ENCODE data around the gene SLITRK5. TPM values are rescaled to one million over a fixed set of nuclear protein-coding genes. Genes with fewer than 3 reads are reported as not detected.
A peak's percentile ranks its signal among the peaks of the same experiment; 100 is the strongest.

SLITRK5 gene, protein sequence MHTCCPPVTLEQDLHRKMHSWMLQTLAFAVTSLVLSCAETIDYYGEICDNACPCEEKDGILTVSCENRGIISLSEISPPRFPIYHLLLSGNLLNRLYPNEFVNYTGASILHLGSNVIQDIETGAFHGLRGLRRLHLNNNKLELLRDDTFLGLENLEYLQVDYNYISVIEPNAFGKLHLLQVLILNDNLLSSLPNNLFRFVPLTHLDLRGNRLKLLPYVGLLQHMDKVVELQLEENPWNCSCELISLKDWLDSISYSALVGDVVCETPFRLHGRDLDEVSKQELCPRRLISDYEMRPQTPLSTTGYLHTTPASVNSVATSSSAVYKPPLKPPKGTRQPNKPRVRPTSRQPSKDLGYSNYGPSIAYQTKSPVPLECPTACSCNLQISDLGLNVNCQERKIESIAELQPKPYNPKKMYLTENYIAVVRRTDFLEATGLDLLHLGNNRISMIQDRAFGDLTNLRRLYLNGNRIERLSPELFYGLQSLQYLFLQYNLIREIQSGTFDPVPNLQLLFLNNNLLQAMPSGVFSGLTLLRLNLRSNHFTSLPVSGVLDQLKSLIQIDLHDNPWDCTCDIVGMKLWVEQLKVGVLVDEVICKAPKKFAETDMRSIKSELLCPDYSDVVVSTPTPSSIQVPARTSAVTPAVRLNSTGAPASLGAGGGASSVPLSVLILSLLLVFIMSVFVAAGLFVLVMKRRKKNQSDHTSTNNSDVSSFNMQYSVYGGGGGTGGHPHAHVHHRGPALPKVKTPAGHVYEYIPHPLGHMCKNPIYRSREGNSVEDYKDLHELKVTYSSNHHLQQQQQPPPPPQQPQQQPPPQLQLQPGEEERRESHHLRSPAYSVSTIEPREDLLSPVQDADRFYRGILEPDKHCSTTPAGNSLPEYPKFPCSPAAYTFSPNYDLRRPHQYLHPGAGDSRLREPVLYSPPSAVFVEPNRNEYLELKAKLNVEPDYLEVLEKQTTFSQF
- total RNA-seq: 0.17 and 0.26 TPM in 2 replicates
- polyA plus RNA-seq: 0.09 TPM in 2 replicates
- polyA plus RNA-seq (2012): 0.08 and 0.09 TPM in 2 replicates
- 0.11 and 0.12 TPM in 2 replicates for polyA minus RNA-seq (ENCODE audit: low replicate concordance)

DNA sequence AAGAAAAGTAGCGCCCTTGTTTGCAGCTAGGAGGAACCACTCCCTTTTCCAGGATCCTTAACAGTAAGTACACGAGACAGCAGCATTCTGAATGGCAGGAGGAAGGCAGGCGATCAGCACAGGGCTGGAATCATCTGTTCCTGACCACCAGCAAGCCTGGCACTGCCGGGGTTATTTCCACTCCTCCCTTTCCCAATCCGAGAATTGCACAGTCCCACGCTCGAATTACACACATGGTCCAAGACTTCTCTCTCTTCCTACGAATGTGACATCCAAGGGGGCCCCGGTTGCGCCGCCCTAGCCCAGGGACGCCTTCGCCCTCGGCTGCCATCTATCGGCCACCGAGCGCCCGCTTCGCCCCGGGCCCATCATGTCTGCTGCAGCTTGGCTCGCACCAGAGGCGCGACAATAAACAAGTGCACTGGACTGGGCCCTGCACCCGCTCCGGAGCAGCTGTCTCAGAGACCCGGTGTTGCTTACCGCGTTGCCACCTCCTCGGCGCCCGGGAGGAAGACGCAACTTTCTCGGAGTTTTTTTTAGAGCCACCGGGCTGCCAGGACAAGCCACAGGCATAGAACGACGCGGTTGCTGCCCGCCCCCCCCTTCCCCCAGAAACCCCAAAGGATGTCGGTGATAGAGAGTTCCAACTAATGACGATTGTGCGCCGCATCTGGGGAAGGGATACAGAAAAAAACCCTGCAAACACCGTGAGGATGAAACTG is at the start of gene SLITRK5:
SLITRK5 (plus strand) TSS at position 341 of the 722 bp plus-strand sequence. CDS start 4,018 bp downstream, outside the sequence.
- Histone ChIP-seq H3K27ac (ENCODE audit: insufficient read depth, low read length) (no peak within 1 kb of the TSS), H3K9me3 (ENCODE audit: control insufficient read depth, insufficient read depth, low read depth, low read length) (no peaks in the 10 kb centered on the region), H3K4me1 (ENCODE audit: control insufficient read depth, extremely low read depth, insufficient read depth, low read length) (no peaks in the 10 kb centered on the region), H3K4me2 (ENCODE audit: extremely low read depth, insufficient read depth, low read length) (peak within 1 kb of the TSS; percentile 29), H3K9ac (ENCODE audit: insufficient read depth, low read length) (no peak within 1 kb of the TSS), H4K20me1 (ENCODE audit: control insufficient read depth, extremely low read depth, insufficient read depth, low read length) (no peaks in the 10 kb centered on the region), H3K79me2 (ENCODE audit: control insufficient read depth, insufficient read depth, low read length) (no peaks in the 10 kb centered on the region), H3K36me3 (ENCODE audit: control insufficient read depth, insufficient read depth, low read length) (no peaks in the 10 kb centered on the region), H3K4me3 (replicated peaks in 1 of 4; ENCODE audit: control extremely low read depth in 1 of 4, insufficient read depth in 1 of 4, low read depth in 3 of 4, low read length in 4 of 4) (peak within 1 kb of the TSS; percentile 3 to 85 (median 25)), H3K27me3 (ENCODE audit: control insufficient read depth, insufficient read depth, low read length) (peaks cover 10% of the 10 kb centered on the region), H2AFZ (ENCODE audit: low read length) (peak within 1 kb of the TSS; percentile 82)
- no peak for TF ChIP-seq EZH2 (IDR thresholded peaks at IDR 0.05; ENCODE audit: low read length, missing control alignments)
- TF ChIP-seq, protein P1, sequence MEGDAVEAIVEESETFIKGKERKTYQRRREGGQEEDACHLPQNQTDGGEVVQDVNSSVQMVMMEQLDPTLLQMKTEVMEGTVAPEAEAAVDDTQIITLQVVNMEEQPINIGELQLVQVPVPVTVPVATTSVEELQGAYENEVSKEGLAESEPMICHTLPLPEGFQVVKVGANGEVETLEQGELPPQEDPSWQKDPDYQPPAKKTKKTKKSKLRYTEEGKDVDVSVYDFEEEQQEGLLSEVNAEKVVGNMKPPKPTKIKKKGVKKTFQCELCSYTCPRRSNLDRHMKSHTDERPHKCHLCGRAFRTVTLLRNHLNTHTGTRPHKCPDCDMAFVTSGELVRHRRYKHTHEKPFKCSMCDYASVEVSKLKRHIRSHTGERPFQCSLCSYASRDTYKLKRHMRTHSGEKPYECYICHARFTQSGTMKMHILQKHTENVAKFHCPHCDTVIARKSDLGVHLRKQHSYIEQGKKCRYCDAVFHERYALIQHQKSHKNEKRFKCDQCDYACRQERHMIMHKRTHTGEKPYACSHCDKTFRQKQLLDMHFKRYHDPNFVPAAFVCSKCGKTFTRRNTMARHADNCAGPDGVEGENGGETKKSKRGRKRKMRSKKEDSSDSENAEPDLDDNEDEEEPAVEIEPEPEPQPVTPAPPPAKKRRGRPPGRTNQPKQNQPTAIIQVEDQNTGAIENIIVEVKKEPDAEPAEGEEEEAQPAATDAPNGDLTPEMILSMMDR (conservative IDR thresholded peaks at IDR 0.05 in 1 of 2, IDR thresholded peaks at IDR 0.05 in 1 of 2; ENCODE audit: low read depth in 1 of 2, low read length in 2 of 2): peak; percentile 50 to 79
- DNase-seq (ENCODE audit: low read depth in 2 of 2): peak; percentile 62 to 90

- Histone ChIP-seq H4K20me1 (ENCODE audit: control insufficient read depth, extremely low read depth, insufficient read depth, low read length) (no peaks in the 10 kb centered on the region), H3K27me3 (ENCODE audit: control insufficient read depth, insufficient read depth, low read length) (no peaks in the 10 kb centered on the region), H3K36me3 (ENCODE audit: control insufficient read depth, insufficient read depth, low read length) (no peaks in the 10 kb centered on the region), H3K9ac (ENCODE audit: insufficient read depth, low read length) (no peak overlapping the region), H3K4me1 (ENCODE audit: control insufficient read depth, extremely low read depth, insufficient read depth, low read length) (no peaks in the 10 kb centered on the region), H2AFZ (ENCODE audit: low read length) (no peak overlapping the region), H3K4me3 (replicated peaks in 1 of 4; ENCODE audit: control extremely low read depth in 1 of 4, insufficient read depth in 1 of 4, low read depth in 3 of 4, low read length in 4 of 4) (no peak overlapping the region), H3K27ac (ENCODE audit: insufficient read depth, low read length) (no peak overlapping the region), H3K9me3 (ENCODE audit: control insufficient read depth, insufficient read depth, low read depth, low read length) (no peaks in the 10 kb centered on the region), H3K79me2 (ENCODE audit: control insufficient read depth, insufficient read depth, low read length) (no peaks in the 10 kb centered on the region), H3K4me2 (ENCODE audit: extremely low read depth, insufficient read depth, low read length) (no peak overlapping the region)
- TF ChIP-seq, protein P1 (conservative IDR thresholded peaks at IDR 0.05 in 1 of 2, IDR thresholded peaks at IDR 0.05 in 1 of 2; ENCODE audit: low read depth in 1 of 2, low read length in 2 of 2): no peak
- DNase-seq (ENCODE audit: low read depth in 2 of 2): peak in 1 of 2 donors; percentile 5
These were observed 48.2 kb upstream of the SLITRK5 start for GRCh38 chr13:87622971-87623370.
